Thyroid gland (tissue), 4 donors: ENCODE measurements around the gene PANX3.

Source experiments
- POLR2A ChIP-seq, 2 donors: fragments of 450-650 bp; IDR thresholded peaks; one replicate each; pipeline ENCODE4 v1.6.1; 2017; ENCODE audit warnings: antibody characterized with exemption in 2 of 2, mild to moderate bottlenecking in 2 of 2, moderate library complexity in 1 of 2
- TF ChIP-seq, protein P1 (sequence below), 6 experiments: fragments of 200-600 bp in 3 of 6; fragments of 450-650 bp in 3 of 6; sonication (generic) in 3 of 6; IDR thresholded peaks; one replicate each; pipeline ENCODE4 v1.5.1; 2016 to 2019; ENCODE audit warnings: antibody characterized with exemption in 6 of 6, mild to moderate bottlenecking in 2 of 6, inconsistent platforms in 1 of 6, moderate library complexity in 1 of 6

DNA sequence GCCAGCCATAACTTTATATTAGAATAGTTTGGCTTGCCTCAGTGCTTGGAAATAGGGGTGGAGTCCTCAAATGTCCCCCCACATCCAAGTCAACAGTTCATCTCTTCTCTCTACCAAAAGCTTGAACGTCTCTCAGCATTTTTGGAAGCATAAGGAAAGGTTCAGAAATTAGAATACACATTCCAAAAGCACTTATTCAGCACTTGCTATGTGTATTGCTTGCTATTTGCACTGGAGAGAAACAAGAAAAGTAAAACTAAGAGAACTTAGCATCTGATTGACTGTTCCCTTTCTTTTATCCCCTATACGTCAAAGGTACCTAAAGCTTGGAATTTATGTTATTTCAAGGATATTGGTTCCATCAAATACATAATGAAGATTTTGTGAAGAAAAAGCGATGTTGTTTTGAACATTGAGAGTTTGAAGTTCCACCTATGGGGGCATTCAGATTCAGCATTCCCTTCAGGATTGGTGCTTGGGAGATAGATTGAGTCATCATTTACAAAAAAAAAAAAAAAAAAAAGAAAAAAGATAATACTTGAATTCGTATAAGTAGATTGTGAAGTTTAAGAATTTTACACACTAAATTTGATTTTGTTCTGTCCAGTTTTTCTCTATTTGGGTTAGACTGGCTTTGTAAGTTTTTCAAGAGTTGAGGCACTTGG, 12.8 kb downstream of the PANX3 start:
- no peak for TF ChIP-seq POLR2A (IDR thresholded peaks at IDR 0.05)
- TF ChIP-seq, protein P1, sequence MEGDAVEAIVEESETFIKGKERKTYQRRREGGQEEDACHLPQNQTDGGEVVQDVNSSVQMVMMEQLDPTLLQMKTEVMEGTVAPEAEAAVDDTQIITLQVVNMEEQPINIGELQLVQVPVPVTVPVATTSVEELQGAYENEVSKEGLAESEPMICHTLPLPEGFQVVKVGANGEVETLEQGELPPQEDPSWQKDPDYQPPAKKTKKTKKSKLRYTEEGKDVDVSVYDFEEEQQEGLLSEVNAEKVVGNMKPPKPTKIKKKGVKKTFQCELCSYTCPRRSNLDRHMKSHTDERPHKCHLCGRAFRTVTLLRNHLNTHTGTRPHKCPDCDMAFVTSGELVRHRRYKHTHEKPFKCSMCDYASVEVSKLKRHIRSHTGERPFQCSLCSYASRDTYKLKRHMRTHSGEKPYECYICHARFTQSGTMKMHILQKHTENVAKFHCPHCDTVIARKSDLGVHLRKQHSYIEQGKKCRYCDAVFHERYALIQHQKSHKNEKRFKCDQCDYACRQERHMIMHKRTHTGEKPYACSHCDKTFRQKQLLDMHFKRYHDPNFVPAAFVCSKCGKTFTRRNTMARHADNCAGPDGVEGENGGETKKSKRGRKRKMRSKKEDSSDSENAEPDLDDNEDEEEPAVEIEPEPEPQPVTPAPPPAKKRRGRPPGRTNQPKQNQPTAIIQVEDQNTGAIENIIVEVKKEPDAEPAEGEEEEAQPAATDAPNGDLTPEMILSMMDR (IDR thresholded peaks at IDR 0.05) = no peak
